Measurements from ENCODE around the gene GAS2L3. TPM values are rescaled to one million over a fixed set of nuclear protein-coding genes. Genes with fewer than 3 reads are reported as not detected.
"Not testable (repeated sequence)": the region's sequence is repeated elsewhere in the genome, so short reads cannot be mapped to it uniquely, and the experiment has no call there.

The GAS2L3 gene
- total RNA-seq, 1 donor from 2014 or later, result 5.2 TPM

- Mint-ChIP-seq H3K4me3 (ENCODE audit: unreplicated experiment) (no peak overlapping the region), H3K27ac (ENCODE audit: unreplicated experiment) (no peak overlapping the region), H3K36me3 (ENCODE audit: low read depth, unreplicated experiment) (no peaks in the 10 kb centered on the region), H3K9me3 (ENCODE audit: unreplicated experiment) (no peaks in the 10 kb centered on the region), H3K4me1 (ENCODE audit: low read depth, unreplicated experiment) (no peaks in the 10 kb centered on the region), H3K27me3 (ENCODE audit: low read depth, unreplicated experiment) (no peaks in the 10 kb centered on the region)
- no peaks in the 10 kb centered on the region for H3K9me3 ChIP-seq (ENCODE audit: insufficient read depth, low read depth, low read length)
- no peak for FAIRE-seq
- no peaks in the 10 kb centered on the region for H4K20me1 ChIP-seq (ENCODE audit: insufficient read depth, low read length)
- no peak overlapping the region for H3K4me3 ChIP-seq (ENCODE audit: insufficient read depth, low read depth, low read length)
- H3K27ac ChIP-seq (ENCODE audit: low read depth, low read length), result no peak overlapping the region
- TF ChIP-seq CTCF (IDR thresholded peaks at IDR 0.05; ENCODE audit: insufficient read depth, low read depth, low read length), result no peak
- TF ChIP-seq EZH2 (IDR thresholded peaks at IDR 0.05; ENCODE audit: insufficient read depth, low read length), result no peak
- no peaks in the 10 kb centered on the region for H3K79me2 ChIP-seq (ENCODE audit: insufficient read depth, low read length)
- H2AFZ ChIP-seq (ENCODE audit: low read depth, low read length), result no peak overlapping the region
- H3K9ac ChIP-seq (ENCODE audit: low read length), result no peak overlapping the region
- no peaks in the 10 kb centered on the region for H3K36me3 ChIP-seq (ENCODE audit: insufficient read depth, low read length)
- no peak for DNase-seq (ENCODE audit: low read depth)
- H3K27me3 ChIP-seq (ENCODE audit: insufficient read depth, low read length), result no peaks in the 10 kb centered on the region
- no peak overlapping the region for H3K4me2 ChIP-seq (ENCODE audit: low read length)
- H3K4me1 ChIP-seq (ENCODE audit: insufficient read depth, low read length), result no peaks in the 10 kb centered on the region
Measured at GRCh38 chr12:100624571-100624970, 51.1 kb downstream of the GAS2L3 start.

DNA sequence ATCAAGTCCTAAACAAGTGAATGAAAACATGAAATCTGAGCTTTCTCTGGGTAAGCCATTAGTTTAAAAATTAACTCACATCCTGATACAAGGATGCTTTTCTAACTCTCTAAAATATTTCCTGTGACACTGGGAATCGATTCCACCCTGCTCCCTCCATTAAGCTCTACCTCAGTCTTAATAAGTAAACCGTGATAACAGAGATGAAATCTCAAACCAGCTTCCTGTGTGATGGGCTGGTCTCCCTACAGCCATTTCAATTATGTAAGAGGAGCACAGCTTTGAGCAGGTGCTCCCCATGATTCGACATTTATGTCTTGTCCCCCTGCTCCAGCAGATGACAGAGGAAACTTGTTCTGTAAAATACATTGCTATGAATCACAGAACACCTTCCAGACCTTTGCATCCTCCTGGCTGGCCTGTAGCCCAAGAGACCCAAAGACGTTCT, 59.0 kb downstream of the GAS2L3 start:
- TF ChIP-seq EZH2 (IDR thresholded peaks at IDR 0.05; ENCODE audit: insufficient read depth, low read length), result no peak
- no peak for TF ChIP-seq CTCF (IDR thresholded peaks at IDR 0.05; ENCODE audit: insufficient read depth, low read depth, low read length)
- Histone ChIP-seq H3K27ac (ENCODE audit: low read depth, low read length) (no peak overlapping the region), H2AFZ (ENCODE audit: low read depth, low read length) (no peak overlapping the region), H3K9ac (ENCODE audit: low read length) (no peak overlapping the region), H3K27me3 (ENCODE audit: insufficient read depth, low read length) (no peaks in the 10 kb centered on the region), H3K9me3 (ENCODE audit: insufficient read depth, low read depth, low read length) (no peaks in the 10 kb centered on the region), H3K4me2 (ENCODE audit: low read length) (no peak overlapping the region), H3K36me3 (ENCODE audit: insufficient read depth, low read length) (no peaks in the 10 kb centered on the region), H3K4me1 (ENCODE audit: insufficient read depth, low read length) (no peaks in the 10 kb centered on the region), H4K20me1 (ENCODE audit: insufficient read depth, low read length) (no peaks in the 10 kb centered on the region), H3K4me3 (ENCODE audit: insufficient read depth, low read depth, low read length) (no peak overlapping the region), H3K79me2 (ENCODE audit: insufficient read depth, low read length) (no peaks in the 10 kb centered on the region)
- no peak for FAIRE-seq
- no peak overlapping the region for H3K27ac Mint-ChIP-seq (ENCODE audit: unreplicated experiment)
- no peak for DNase-seq (ENCODE audit: low read depth)
- no peaks in the 10 kb centered on the region for H3K4me1 Mint-ChIP-seq (ENCODE audit: low read depth, unreplicated experiment)
- H3K9me3 Mint-ChIP-seq (ENCODE audit: unreplicated experiment), result peaks cover 1% of the 10 kb centered on the region
- H3K4me3 Mint-ChIP-seq (ENCODE audit: unreplicated experiment), result no peak overlapping the region
- H3K27me3 Mint-ChIP-seq (ENCODE audit: low read depth, unreplicated experiment), result no peaks in the 10 kb centered on the region
- H3K36me3 Mint-ChIP-seq (ENCODE audit: low read depth, unreplicated experiment), result no peaks in the 10 kb centered on the region

- H3K27ac ChIP-seq (ENCODE audit: low read depth, low read length); H3K79me2 ChIP-seq (ENCODE audit: insufficient read depth, low read length); H3K9me3 Mint-ChIP-seq (ENCODE audit: unreplicated experiment); H3K9me3 ChIP-seq (ENCODE audit: insufficient read depth, low read depth, low read length); H3K4me1 ChIP-seq (ENCODE audit: insufficient read depth, low read length); H3K4me3 ChIP-seq (ENCODE audit: insufficient read depth, low read depth, low read length); H3K4me2 ChIP-seq (ENCODE audit: low read length); H3K4me1 Mint-ChIP-seq (ENCODE audit: low read depth, unreplicated experiment); DNase-seq (ENCODE audit: low read depth); H3K36me3 Mint-ChIP-seq (ENCODE audit: low read depth, unreplicated experiment); H3K4me3 Mint-ChIP-seq (ENCODE audit: unreplicated experiment); H3K27me3 ChIP-seq (ENCODE audit: insufficient read depth, low read length); H3K36me3 ChIP-seq (ENCODE audit: insufficient read depth, low read length); FAIRE-seq; H3K27me3 Mint-ChIP-seq (ENCODE audit: low read depth, unreplicated experiment); H3K27ac Mint-ChIP-seq (ENCODE audit: unreplicated experiment); H4K20me1 ChIP-seq (ENCODE audit: insufficient read depth, low read length); H3K9ac ChIP-seq (ENCODE audit: low read length); H2AFZ ChIP-seq (ENCODE audit: low read depth, low read length): not testable (repeated sequence)
Measured at GRCh38 chr12:100633082-100633785, 59.8 kb downstream of the GAS2L3 start.
